Right kidney (tissue), 9 donors: ENCODE data around the gene RPL34.
"Not testable (repeated sequence)": the region's sequence is repeated elsewhere in the genome, so short reads cannot be mapped to it uniquely, and the experiment has no call there.

Source experiments
- DNase-seq: peaks from one replicate; pipeline ENCODE4 v3.0.0-alpha.2; 2016
- long read RNA-seq, 8 donors: transcript quantifications; one replicate each; lab custom pipeline, GENCODE V29; 2026

RPL34 gene
- long read RNA-seq, donor 1, transcript RPL34-205 (2 exons, 2,627 nt), result minor isoform, 12 of 6,134 reads
- long read RNA-seq, donor 1, transcript RPL34-206 (2 exons, 629 nt), result minor isoform, 379 of 6,134 reads
- long read RNA-seq, donor 1, transcript RPL34-201 (5 exons, 529 nt), result minor isoform, 61 of 6,134 reads
- long read RNA-seq, donor 1, transcript RPL34-202 (5 exons, 441 nt), result major isoform, 3,455 of 6,134 reads
- long read RNA-seq, donor 1, partial matches to known transcripts, result 2,019 of 6,134 reads
- long read RNA-seq, donor 1, other reads (novel, unspliced or antisense), result 207 of 6,134 reads
- long read RNA-seq, donor 2, transcript RPL34-202 (5 exons, 441 nt), result major isoform, 1,564 of 2,647 reads
- long read RNA-seq, donor 2, transcript RPL34-201 (5 exons, 529 nt), result minor isoform, 33 of 2,647 reads
- long read RNA-seq, donor 2, transcript RPL34-206 (2 exons, 629 nt), result minor isoform, 239 of 2,647 reads
- long read RNA-seq, donor 2, partial matches to known transcripts, result 747 of 2,647 reads
- long read RNA-seq, donor 2, other reads (novel, unspliced or antisense), result 58 of 2,647 reads
- long read RNA-seq, donor 3, transcript RPL34-206 (2 exons, 629 nt), result minor isoform, 66 of 1,069 reads
- long read RNA-seq, donor 3, transcript RPL34-202 (5 exons, 441 nt), result major isoform, 506 of 1,069 reads
- long read RNA-seq, donor 3, transcript RPL34-201 (5 exons, 529 nt), result minor isoform, 8 of 1,069 reads
- long read RNA-seq, donor 3, partial matches to known transcripts, result 468 of 1,069 reads
- long read RNA-seq, donor 3, other reads (novel, unspliced or antisense), result 19 of 1,069 reads
- long read RNA-seq, donor 4, transcript RPL34-202 (5 exons, 441 nt), result major isoform, 1,568 of 2,677 reads
- long read RNA-seq, donor 4, transcript RPL34-201 (5 exons, 529 nt), result minor isoform, 35 of 2,677 reads
- long read RNA-seq, donor 4, transcript RPL34-206 (2 exons, 629 nt), result minor isoform, 203 of 2,677 reads
- long read RNA-seq, donor 4, transcript RPL34-205 (2 exons, 2,627 nt), result minor isoform, 7 of 2,677 reads
- long read RNA-seq, donor 4, partial matches to known transcripts, result 797 of 2,677 reads
- long read RNA-seq, donor 4, other reads (novel, unspliced or antisense), result 65 of 2,677 reads
- long read RNA-seq, donor 5, transcript RPL34-205 (2 exons, 2,627 nt), result minor isoform, 5 of 3,331 reads
- long read RNA-seq, donor 5, transcript RPL34-206 (2 exons, 629 nt), result minor isoform, 127 of 3,331 reads
- long read RNA-seq, donor 5, transcript RPL34-201 (5 exons, 529 nt), result minor isoform, 42 of 3,331 reads
- long read RNA-seq, donor 5, transcript RPL34-202 (5 exons, 441 nt), result major isoform, 2,228 of 3,331 reads
- long read RNA-seq, donor 5, partial matches to known transcripts, result 827 of 3,331 reads
- long read RNA-seq, donor 5, other reads (novel, unspliced or antisense), result 102 of 3,331 reads
- long read RNA-seq, donor 6, transcript RPL34-201 (5 exons, 529 nt), result minor isoform, 26 of 1,941 reads
- long read RNA-seq, donor 6, transcript RPL34-202 (5 exons, 441 nt), result major isoform, 891 of 1,941 reads
- long read RNA-seq, donor 6, transcript RPL34-206 (2 exons, 629 nt), result minor isoform, 189 of 1,941 reads
- long read RNA-seq, donor 6, transcript RPL34-205 (2 exons, 2,627 nt), result minor isoform, 5 of 1,941 reads
- long read RNA-seq, donor 6, partial matches to known transcripts, result 782 of 1,941 reads
- long read RNA-seq, donor 6, other reads (novel, unspliced or antisense), result 48 of 1,941 reads
- long read RNA-seq, donor 7, transcript RPL34-201 (5 exons, 529 nt), result minor isoform, 43 of 3,126 reads
- long read RNA-seq, donor 7, transcript RPL34-206 (2 exons, 629 nt), result minor isoform, 315 of 3,126 reads
- long read RNA-seq, donor 7, transcript RPL34-202 (5 exons, 441 nt), result major isoform, 1,875 of 3,126 reads
- long read RNA-seq, donor 7, transcript RPL34-205 (2 exons, 2,627 nt), result minor isoform, 6 of 3,126 reads
- long read RNA-seq, donor 7, partial matches to known transcripts, result 808 of 3,126 reads
- long read RNA-seq, donor 7, other reads (novel, unspliced or antisense), result 79 of 3,126 reads
- long read RNA-seq, donor 8, transcript RPL34-202 (5 exons, 441 nt), result major isoform, 1,690 of 2,588 reads
- long read RNA-seq, donor 8, transcript RPL34-206 (2 exons, 629 nt), result minor isoform, 139 of 2,588 reads
- long read RNA-seq, donor 8, transcript RPL34-201 (5 exons, 529 nt), result minor isoform, 31 of 2,588 reads
- long read RNA-seq, donor 8, partial matches to known transcripts, result 652 of 2,588 reads
- long read RNA-seq, donor 8, other reads (novel, unspliced or antisense), result 73 of 2,588 reads

- peak; percentile 86 for DNase-seq
Measured at GRCh38 chr4:108620101-108620932, at the start of gene RPL34. TSS of gene RPL34 (plus strand) at chr4:108620576. CDS start at chr4:108621960, 1,384 bp downstream.

- DNase-seq, result no peak
Measured at GRCh38 chr4:108570993-108571569, 49.3 kb upstream of the RPL34 start.

- no peak for DNase-seq
Measured at GRCh38 chr4:108574402-108574801, 46.0 kb upstream of the RPL34 start.

GRCh38 chr4:108581083-108581482, 39.3 kb upstream of the RPL34 start:
- no peak for DNase-seq

GRCh38 chr4:108586778-108587177, 33.6 kb upstream of the RPL34 start:
- no peak for DNase-seq

- no peak for DNase-seq
Measured at GRCh38 chr4:108588878-108589277, 31.5 kb upstream of the RPL34 start.

- no peak for DNase-seq
Measured at GRCh38 chr4:108589961-108590360, 30.4 kb upstream of the RPL34 start.

GRCh38 chr4:108590776-108591175, 29.6 kb upstream of the RPL34 start:
- DNase-seq, result no peak

- no peak for DNase-seq
Measured at GRCh38 chr4:108592674-108592986, 27.7 kb upstream of the RPL34 start.

- not testable (repeated sequence) for DNase-seq
Measured at GRCh38 chr4:108594296-108594695, 26.1 kb upstream of the RPL34 start.

- no peak for DNase-seq
Measured at GRCh38 chr4:108596344-108596743, 24.0 kb upstream of the RPL34 start.

- no peak for DNase-seq
Measured at GRCh38 chr4:108601106-108601505, 19.3 kb upstream of the RPL34 start.

GRCh38 chr4:108601532-108601931, 18.8 kb upstream of the RPL34 start:
- no peak for DNase-seq

GRCh38 chr4:108602163-108602562, 18.2 kb upstream of the RPL34 start:
- DNase-seq, result no peak

GRCh38 chr4:108607079-108607815, 13.1 kb upstream of the RPL34 start:
- no peak for DNase-seq

- DNase-seq, result peak; percentile 6
Measured at GRCh38 chr4:108611365-108611764, 9.0 kb upstream of the RPL34 start.

- no peak for DNase-seq
Measured at GRCh38 chr4:108612365-108612764, 8.0 kb upstream of the RPL34 start.

GRCh38 chr4:108619372-108620100, 840 bp upstream of the RPL34 start:
- DNase-seq, result no peak
